ENCODE data around the gene KRT17.
A peak's percentile ranks its signal among the peaks of the same experiment; 100 is the strongest.

The KRT17 gene

GRCh38 chr17:41578971-41579370 lies 45.4 kb downstream of the KRT17 start:
- TF ChIP-seq GATA1 (IDR thresholded peaks at IDR 0.05; ENCODE audit: low read depth, low read length) (no peak), POLR2A (IDR thresholded peaks at IDR 0.05; ENCODE audit: low read length) (no peak)
- DNase-seq, result no peak

- TF ChIP-seq GATA1 (IDR thresholded peaks at IDR 0.05; ENCODE audit: low read depth, low read length) (no peak), POLR2A (IDR thresholded peaks at IDR 0.05; ENCODE audit: low read length) (no peak)
- DNase-seq, result no peak
These were observed 45.8 kb downstream of the KRT17 start for GRCh38 chr17:41578538-41578937.

GRCh38 chr17:41576740-41577139 lies 47.6 kb downstream of the KRT17 start:
- DNase-seq, result peak in 1 of 2 experiments; percentile 17

GRCh38 chr17:41575336-41575735 lies 49.0 kb downstream of the KRT17 start:
- DNase-seq, result no peak
- TF ChIP-seq POLR2A (IDR thresholded peaks at IDR 0.05; ENCODE audit: low read length), result no peak
- no peak for TF ChIP-seq GATA1 (IDR thresholded peaks at IDR 0.05; ENCODE audit: low read depth, low read length)

- TF ChIP-seq GATA1 (IDR thresholded peaks at IDR 0.05; ENCODE audit: low read depth, low read length) (no peak), POLR2A (IDR thresholded peaks at IDR 0.05; ENCODE audit: low read length) (no peak)
- no peak for DNase-seq
These were observed 52.6 kb downstream of the KRT17 start, which contains the start of gene KRT9 for GRCh38 chr17:41571561-41572434. KRT9 (minus strand) TSS chr17:41572059; CDS start chr17:41571992, 67 bp downstream.

Data from erythroblast (primary cell).